IPS-15b (cell line): Measurements from ENCODE around the gene CTIF.

Experiments
- H3K27me3 ChIP-seq: one replicate; pipeline ENCODE4 v1.6.1; 2013; ENCODE audit warnings: low read length; ENCODE audit not compliant: control insufficient read depth, insufficient read depth
- H3K36me3 ChIP-seq: one replicate; pipeline ENCODE4 v1.6.1; 2013; ENCODE audit warnings: low read length; ENCODE audit not compliant: control insufficient read depth, insufficient read depth
- H3K4me1 ChIP-seq: one replicate; pipeline ENCODE4 v1.6.1; 2013; ENCODE audit warnings: mild to moderate bottlenecking, low read length; ENCODE audit not compliant: control insufficient read depth, insufficient read depth
- H3K4me3 ChIP-seq: one replicate; pipeline ENCODE4 v1.5.1; 2013; ENCODE audit warnings: low read depth, low read length
- H3K9ac ChIP-seq: one replicate; pipeline ENCODE4 v1.6.1; 2013; ENCODE audit warnings: low read depth, mild to moderate bottlenecking, low read length
- H3K9me3 ChIP-seq: one replicate; pipeline ENCODE4 v1.6.1; 2013; ENCODE audit warnings: mild to moderate bottlenecking, low read length; ENCODE audit not compliant: control insufficient read depth, insufficient read depth

Gene CTIF

GRCh38 chr18:48670751-48671560 lies 132.1 kb downstream of the CTIF start:
- Histone ChIP-seq H3K4me3 (no peak overlapping the region), H3K36me3 (peaks cover 10% of the 10 kb centered on the region), H3K9ac (no peak overlapping the region), H3K27me3 (no peaks in the 10 kb centered on the region), H3K9me3 (peaks cover 3% of the 10 kb centered on the region), H3K4me1 (no peaks in the 10 kb centered on the region)

GRCh38 chr18:48671561-48671945 lies 132.7 kb downstream of the CTIF start:
- H3K4me1 ChIP-seq: no peaks in the 10 kb centered on the region
- H3K36me3 ChIP-seq: peaks cover 10% of the 10 kb centered on the region
- no peak overlapping the region for H3K4me3 ChIP-seq

GRCh38 chr18:48672671-48673340 lies 134.0 kb downstream of the CTIF start:
- no peak overlapping the region for H3K4me3 ChIP-seq
- H3K27me3 ChIP-seq: no peaks in the 10 kb centered on the region
- H3K4me1 ChIP-seq: no peaks in the 10 kb centered on the region
- H3K9me3 ChIP-seq: peaks cover 3% of the 10 kb centered on the region
- H3K9ac ChIP-seq: no peak overlapping the region
- H3K36me3 ChIP-seq: peaks cover 10% of the 10 kb centered on the region

More at GRCh38 chr18:48671561-48671945, 132.7 kb downstream of the CTIF start:
- Histone ChIP-seq H3K27me3 (no peaks in the 10 kb centered on the region), H3K9me3 (peaks cover 3% of the 10 kb centered on the region), H3K9ac (no peak overlapping the region)

GRCh38 chr18:48673456-48673852 lies 134.6 kb downstream of the CTIF start:
- no peak overlapping the region for H3K4me3 ChIP-seq
- no peaks in the 10 kb centered on the region for H3K27me3 ChIP-seq
- H3K36me3 ChIP-seq: peaks cover 10% of the 10 kb centered on the region
- no peaks in the 10 kb centered on the region for H3K4me1 ChIP-seq
- H3K9ac ChIP-seq: no peak overlapping the region
- peaks cover 3% of the 10 kb centered on the region for H3K9me3 ChIP-seq

GRCh38 chr18:48673853-48674721 lies 135.3 kb downstream of the CTIF start:
- Histone ChIP-seq H3K9ac (no peak overlapping the region), H3K4me1 (no peaks in the 10 kb centered on the region), H3K36me3 (peaks cover 10% of the 10 kb centered on the region), H3K27me3 (no peaks in the 10 kb centered on the region), H3K4me3 (no peak overlapping the region), H3K9me3 (peaks cover 3% of the 10 kb centered on the region)

GRCh38 chr18:48674758-48675351 lies 136.0 kb downstream of the CTIF start:
- Histone ChIP-seq H3K4me1 (no peaks in the 10 kb centered on the region), H3K27me3 (no peaks in the 10 kb centered on the region), H3K4me3 (no peak overlapping the region), H3K9ac (no peak overlapping the region), H3K36me3 (peaks cover 10% of the 10 kb centered on the region), H3K9me3 (peaks cover 3% of the 10 kb centered on the region)

GRCh38 chr18:48675352-48675761 lies 136.5 kb downstream of the CTIF start:
- Histone ChIP-seq H3K36me3 (peaks cover 8% of the 10 kb centered on the region), H3K9ac (no peak overlapping the region), H3K27me3 (no peaks in the 10 kb centered on the region), H3K4me3 (no peak overlapping the region), H3K4me1 (no peaks in the 10 kb centered on the region), H3K9me3 (peaks cover 3% of the 10 kb centered on the region)

GRCh38 chr18:48675912-48676311 lies 137.1 kb downstream of the CTIF start:
- H3K9ac ChIP-seq: no peak overlapping the region
- no peak overlapping the region for H3K4me3 ChIP-seq
- H3K9me3 ChIP-seq: peaks cover 1% of the 10 kb centered on the region
- no peaks in the 10 kb centered on the region for H3K27me3 ChIP-seq
- peaks cover 4% of the 10 kb centered on the region for H3K36me3 ChIP-seq
- H3K4me1 ChIP-seq: no peaks in the 10 kb centered on the region

- H3K4me3 ChIP-seq: no peak overlapping the region
- H3K4me1 ChIP-seq: no peaks in the 10 kb centered on the region
- no peaks in the 10 kb centered on the region for H3K27me3 ChIP-seq
- H3K36me3 ChIP-seq: peaks cover under 1% of the 10 kb centered on the region
- H3K9me3 ChIP-seq: no peaks in the 10 kb centered on the region
- H3K9ac ChIP-seq: no peak overlapping the region
Observed at GRCh38 chr18:48676346-48676745, 137.5 kb downstream of the CTIF start.

- no peaks in the 10 kb centered on the region for H3K27me3 ChIP-seq
- no peak overlapping the region for H3K4me3 ChIP-seq
- no peaks in the 10 kb centered on the region for H3K4me1 ChIP-seq
- H3K36me3 ChIP-seq: no peaks in the 10 kb centered on the region
- H3K9ac ChIP-seq: no peak overlapping the region
- H3K9me3 ChIP-seq: no peaks in the 10 kb centered on the region
Observed at GRCh38 chr18:48676756-48677368, 138.0 kb downstream of the CTIF start.
